Measurements from ENCODE around the gene RASAL1. TPM values are rescaled to one million over a fixed set of nuclear protein-coding genes. Genes with fewer than 3 reads are reported as not detected.

RASAL1 gene
- total and polyA plus RNA-seq, 2 experiments from 2014 or later: 2.7 to 8.2 TPM

DNA sequence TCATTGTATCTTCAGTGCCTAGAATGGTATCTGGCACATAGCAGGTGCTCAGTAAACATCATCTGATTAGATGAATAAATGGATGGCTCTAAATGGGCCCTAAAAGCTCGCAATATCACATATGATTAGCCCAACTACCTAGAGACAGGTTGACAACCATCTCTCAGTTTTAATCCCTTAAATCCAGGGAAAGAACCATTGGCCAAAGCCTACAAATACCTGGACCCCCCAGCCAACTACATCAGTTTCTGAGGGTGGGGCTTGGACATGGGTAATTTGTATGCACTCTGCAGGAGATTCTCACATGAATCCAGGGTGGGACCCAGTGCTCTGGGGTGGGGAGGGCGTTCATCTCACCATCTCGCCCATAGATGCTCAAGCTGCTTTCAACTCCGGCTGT is 83.8 kb downstream of the RASAL1 start:
- Histone ChIP-seq H3K79me2 (replicated peaks; ENCODE audit: insufficient read depth) (no peaks in the 10 kb centered on the region), H2AFZ (no peak overlapping the region), H3K4me3 (no peak overlapping the region), H3K4me2 (no peak overlapping the region), H3K36me3 (ENCODE audit: insufficient read depth) (no peaks in the 10 kb centered on the region), H3F3A (replicated peaks; ENCODE audit: low read depth) (no peaks in the 10 kb centered on the region), H3K27ac (ENCODE audit: low read depth) (no peak overlapping the region), H4K20me1 (replicated peaks; ENCODE audit: insufficient read depth) (0 out of 2 replicates have a peak, but pooled peaks cover 2% of the 10 kb centered on the region), H3K9me2 (ENCODE audit: insufficient read depth) (no peaks in the 10 kb centered on the region), H3K4me1 (ENCODE audit: insufficient read depth) (no peaks in the 10 kb centered on the region), H3K27me3 (ENCODE audit: insufficient read depth) (peaks cover 23% of the 10 kb centered on the region)
- no peaks in the 10 kb centered on the region for H3K36me3 Mint-ChIP-seq (ENCODE audit: low read depth)
- H3K4me3 Mint-ChIP-seq: no peak overlapping the region
- no peaks in the 10 kb centered on the region for H3K9me3 Mint-ChIP-seq
- TF ChIP-seq NANOG (IDR thresholded peaks at IDR 0.05; ENCODE audit: borderline replicate concordance) (no peak), EZH2 (IDR thresholded peaks at IDR 0.05; ENCODE audit: low read depth, unreplicated experiment) (no peak), CREB1 (CRISPR knock-in tag; IDR thresholded peaks at IDR 0.05; ENCODE audit: low read depth) (no peak), ZNF331 (CRISPR knock-in tag; IDR thresholded peaks at IDR 0.05; ENCODE audit: low read depth) (no peak), STAT1 (IDR thresholded peaks at IDR 0.05; ENCODE audit: unreplicated experiment) (no peak), EZH2phosphoT487 (IDR thresholded peaks at IDR 0.05; ENCODE audit: unreplicated experiment) (no peak), ZNF114 (CRISPR knock-in tag; IDR thresholded peaks at IDR 0.05) (no peak), JUNB (IDR thresholded peaks at IDR 0.05; ENCODE audit: unreplicated experiment) (no peak), POLR2AphosphoS5 (IDR thresholded peaks at IDR 0.05; ENCODE audit: low read depth) (no peak)
- TF ChIP-seq, protein P1, sequence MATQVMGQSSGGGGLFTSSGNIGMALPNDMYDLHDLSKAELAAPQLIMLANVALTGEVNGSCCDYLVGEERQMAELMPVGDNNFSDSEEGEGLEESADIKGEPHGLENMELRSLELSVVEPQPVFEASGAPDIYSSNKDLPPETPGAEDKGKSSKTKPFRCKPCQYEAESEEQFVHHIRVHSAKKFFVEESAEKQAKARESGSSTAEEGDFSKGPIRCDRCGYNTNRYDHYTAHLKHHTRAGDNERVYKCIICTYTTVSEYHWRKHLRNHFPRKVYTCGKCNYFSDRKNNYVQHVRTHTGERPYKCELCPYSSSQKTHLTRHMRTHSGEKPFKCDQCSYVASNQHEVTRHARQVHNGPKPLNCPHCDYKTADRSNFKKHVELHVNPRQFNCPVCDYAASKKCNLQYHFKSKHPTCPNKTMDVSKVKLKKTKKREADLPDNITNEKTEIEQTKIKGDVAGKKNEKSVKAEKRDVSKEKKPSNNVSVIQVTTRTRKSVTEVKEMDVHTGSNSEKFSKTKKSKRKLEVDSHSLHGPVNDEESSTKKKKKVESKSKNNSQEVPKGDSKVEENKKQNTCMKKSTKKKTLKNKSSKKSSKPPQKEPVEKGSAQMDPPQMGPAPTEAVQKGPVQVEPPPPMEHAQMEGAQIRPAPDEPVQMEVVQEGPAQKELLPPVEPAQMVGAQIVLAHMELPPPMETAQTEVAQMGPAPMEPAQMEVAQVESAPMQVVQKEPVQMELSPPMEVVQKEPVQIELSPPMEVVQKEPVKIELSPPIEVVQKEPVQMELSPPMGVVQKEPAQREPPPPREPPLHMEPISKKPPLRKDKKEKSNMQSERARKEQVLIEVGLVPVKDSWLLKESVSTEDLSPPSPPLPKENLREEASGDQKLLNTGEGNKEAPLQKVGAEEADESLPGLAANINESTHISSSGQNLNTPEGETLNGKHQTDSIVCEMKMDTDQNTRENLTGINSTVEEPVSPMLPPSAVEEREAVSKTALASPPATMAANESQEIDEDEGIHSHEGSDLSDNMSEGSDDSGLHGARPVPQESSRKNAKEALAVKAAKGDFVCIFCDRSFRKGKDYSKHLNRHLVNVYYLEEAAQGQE (IDR thresholded peaks at IDR 0.05; ENCODE audit: unreplicated experiment): no peak
- TF ChIP-seq, protein P2, sequence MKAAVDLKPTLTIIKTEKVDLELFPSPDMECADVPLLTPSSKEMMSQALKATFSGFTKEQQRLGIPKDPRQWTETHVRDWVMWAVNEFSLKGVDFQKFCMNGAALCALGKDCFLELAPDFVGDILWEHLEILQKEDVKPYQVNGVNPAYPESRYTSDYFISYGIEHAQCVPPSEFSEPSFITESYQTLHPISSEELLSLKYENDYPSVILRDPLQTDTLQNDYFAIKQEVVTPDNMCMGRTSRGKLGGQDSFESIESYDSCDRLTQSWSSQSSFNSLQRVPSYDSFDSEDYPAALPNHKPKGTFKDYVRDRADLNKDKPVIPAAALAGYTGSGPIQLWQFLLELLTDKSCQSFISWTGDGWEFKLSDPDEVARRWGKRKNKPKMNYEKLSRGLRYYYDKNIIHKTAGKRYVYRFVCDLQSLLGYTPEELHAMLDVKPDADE (IDR thresholded peaks at IDR 0.05): no peak
- TF ChIP-seq, protein P3, sequence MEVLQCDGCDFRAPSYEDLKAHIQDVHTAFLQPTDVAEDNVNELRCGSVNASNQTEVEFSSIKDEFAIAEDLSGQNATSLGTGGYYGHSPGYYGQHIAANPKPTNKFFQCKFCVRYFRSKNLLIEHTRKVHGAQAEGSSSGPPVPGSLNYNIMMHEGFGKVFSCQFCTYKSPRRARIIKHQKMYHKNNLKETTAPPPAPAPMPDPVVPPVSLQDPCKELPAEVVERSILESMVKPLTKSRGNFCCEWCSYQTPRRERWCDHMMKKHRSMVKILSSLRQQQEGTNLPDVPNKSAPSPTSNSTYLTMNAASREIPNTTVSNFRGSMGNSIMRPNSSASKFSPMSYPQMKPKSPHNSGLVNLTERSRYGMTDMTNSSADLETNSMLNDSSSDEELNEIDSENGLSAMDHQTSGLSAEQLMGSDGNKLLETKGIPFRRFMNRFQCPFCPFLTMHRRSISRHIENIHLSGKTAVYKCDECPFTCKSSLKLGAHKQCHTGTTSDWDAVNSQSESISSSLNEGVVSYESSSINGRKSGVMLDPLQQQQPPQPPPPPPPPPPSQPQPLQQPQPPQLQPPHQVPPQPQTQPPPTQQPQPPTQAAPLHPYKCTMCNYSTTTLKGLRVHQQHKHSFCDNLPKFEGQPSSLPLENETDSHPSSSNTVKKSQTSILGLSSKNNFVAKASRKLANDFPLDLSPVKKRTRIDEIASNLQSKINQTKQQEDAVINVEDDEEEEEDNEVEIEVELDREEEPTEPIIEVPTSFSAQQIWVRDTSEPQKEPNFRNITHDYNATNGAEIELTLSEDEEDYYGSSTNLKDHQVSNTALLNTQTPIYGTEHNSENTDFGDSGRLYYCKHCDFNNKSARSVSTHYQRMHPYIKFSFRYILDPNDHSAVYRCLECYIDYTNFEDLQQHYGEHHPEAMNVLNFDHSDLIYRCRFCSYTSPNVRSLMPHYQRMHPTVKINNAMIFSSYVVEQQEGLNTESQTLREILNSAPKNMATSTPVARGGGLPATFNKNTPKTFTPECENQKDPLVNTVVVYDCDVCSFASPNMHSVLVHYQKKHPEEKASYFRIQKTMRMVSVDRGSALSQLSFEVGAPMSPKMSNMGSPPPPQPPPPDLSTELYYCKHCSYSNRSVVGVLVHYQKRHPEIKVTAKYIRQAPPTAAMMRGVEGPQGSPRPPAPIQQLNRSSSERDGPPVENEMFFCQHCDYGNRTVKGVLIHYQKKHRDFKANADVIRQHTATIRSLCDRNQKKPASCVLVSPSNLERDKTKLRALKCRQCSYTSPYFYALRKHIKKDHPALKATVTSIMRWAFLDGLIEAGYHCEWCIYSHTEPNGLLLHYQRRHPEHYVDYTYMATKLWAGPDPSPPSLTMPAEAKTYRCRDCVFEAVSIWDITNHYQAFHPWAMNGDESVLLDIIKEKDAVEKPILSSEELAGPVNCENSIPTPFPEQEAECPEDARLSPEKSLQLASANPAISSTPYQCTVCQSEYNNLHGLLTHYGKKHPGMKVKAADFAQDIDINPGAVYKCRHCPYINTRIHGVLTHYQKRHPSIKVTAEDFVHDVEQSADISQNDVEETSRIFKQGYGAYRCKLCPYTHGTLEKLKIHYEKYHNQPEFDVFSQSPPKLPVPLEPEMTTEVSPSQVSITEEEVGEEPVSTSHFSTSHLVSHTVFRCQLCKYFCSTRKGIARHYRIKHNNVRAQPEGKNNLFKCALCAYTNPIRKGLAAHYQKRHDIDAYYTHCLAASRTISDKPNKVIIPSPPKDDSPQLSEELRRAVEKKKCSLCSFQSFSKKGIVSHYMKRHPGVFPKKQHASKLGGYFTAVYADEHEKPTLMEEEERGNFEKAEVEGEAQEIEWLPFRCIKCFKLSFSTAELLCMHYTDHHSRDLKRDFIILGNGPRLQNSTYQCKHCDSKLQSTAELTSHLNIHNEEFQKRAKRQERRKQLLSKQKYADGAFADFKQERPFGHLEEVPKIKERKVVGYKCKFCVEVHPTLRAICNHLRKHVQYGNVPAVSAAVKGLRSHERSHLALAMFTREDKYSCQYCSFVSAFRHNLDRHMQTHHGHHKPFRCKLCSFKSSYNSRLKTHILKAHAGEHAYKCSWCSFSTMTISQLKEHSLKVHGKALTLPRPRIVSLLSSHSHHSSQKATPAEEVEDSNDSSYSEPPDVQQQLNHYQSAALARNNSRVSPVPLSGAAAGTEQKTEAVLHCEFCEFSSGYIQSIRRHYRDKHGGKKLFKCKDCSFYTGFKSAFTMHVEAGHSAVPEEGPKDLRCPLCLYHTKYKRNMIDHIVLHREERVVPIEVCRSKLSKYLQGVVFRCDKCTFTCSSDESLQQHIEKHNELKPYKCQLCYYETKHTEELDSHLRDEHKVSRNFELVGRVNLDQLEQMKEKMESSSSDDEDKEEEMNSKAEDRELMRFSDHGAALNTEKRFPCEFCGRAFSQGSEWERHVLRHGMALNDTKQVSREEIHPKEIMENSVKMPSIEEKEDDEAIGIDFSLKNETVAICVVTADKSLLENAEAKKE (CRISPR knock-in tag; IDR thresholded peaks at IDR 0.05): no peak
- TF ChIP-seq, protein P4, sequence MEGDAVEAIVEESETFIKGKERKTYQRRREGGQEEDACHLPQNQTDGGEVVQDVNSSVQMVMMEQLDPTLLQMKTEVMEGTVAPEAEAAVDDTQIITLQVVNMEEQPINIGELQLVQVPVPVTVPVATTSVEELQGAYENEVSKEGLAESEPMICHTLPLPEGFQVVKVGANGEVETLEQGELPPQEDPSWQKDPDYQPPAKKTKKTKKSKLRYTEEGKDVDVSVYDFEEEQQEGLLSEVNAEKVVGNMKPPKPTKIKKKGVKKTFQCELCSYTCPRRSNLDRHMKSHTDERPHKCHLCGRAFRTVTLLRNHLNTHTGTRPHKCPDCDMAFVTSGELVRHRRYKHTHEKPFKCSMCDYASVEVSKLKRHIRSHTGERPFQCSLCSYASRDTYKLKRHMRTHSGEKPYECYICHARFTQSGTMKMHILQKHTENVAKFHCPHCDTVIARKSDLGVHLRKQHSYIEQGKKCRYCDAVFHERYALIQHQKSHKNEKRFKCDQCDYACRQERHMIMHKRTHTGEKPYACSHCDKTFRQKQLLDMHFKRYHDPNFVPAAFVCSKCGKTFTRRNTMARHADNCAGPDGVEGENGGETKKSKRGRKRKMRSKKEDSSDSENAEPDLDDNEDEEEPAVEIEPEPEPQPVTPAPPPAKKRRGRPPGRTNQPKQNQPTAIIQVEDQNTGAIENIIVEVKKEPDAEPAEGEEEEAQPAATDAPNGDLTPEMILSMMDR (conservative IDR thresholded peaks at IDR 0.05; ENCODE audit: low read depth in 2 of 2): no peak
- no peaks in the 10 kb centered on the region; the same call in 1 of the 3 replicates for H3K4me1 Mint-ChIP-seq
- DNase-seq (ENCODE audit: low spot score): no peak
- H3K27ac Mint-ChIP-seq: no peak overlapping the region
- ATAC-seq: no peak
- peaks cover 26% of the 10 kb centered on the region for H3K27me3 Mint-ChIP-seq (ENCODE audit: insufficient read depth, low read depth, poor library complexity)

Data from GM23338 (cell line).